HEK293T (cell line): ENCODE data around the gene OR1A2.
"Not testable (repeated sequence)": the region's sequence is repeated elsewhere in the genome, so short reads cannot be mapped to it uniquely, and the experiment has no call there.

Experiments used
- BHLHE40 ChIP-seq: fragments of 450-650 bp; IDR thresholded peaks from 2 replicates; pipeline ENCODE4 v1.6.1; 2016; ENCODE audit warnings: mild to moderate bottlenecking, moderate library complexity, borderline replicate concordance
- FOXK2 ChIP-seq: fragments of 450-650 bp; IDR thresholded peaks from 2 replicates; pipeline ENCODE4 v1.6.1; 2016; ENCODE audit warnings: mild to moderate bottlenecking
- FOXM1 ChIP-seq: fragments of 450-650 bp; IDR thresholded peaks from 2 replicates; pipeline ENCODE4 v1.6.1; 2017; ENCODE audit warnings: mild to moderate bottlenecking, borderline replicate concordance
- HDGF ChIP-seq: fragments of 450-650 bp; IDR thresholded peaks from 2 replicates; pipeline ENCODE4 v1.6.1; 2017; ENCODE audit warnings: antibody characterized with exemption, borderline replicate concordance
- PKNOX1 ChIP-seq: fragments of 450-650 bp; IDR thresholded peaks from 2 replicates; pipeline ENCODE4 v1.6.1; 2016
- TARDBP ChIP-seq: fragments of 450-650 bp; IDR thresholded peaks from 2 replicates; pipeline ENCODE4 v1.6.1; 2016

GRCh38 chr17:3219978-3220377 is 22.7 kb downstream of the OR1A2 start:
- not testable (repeated sequence) for TF ChIP-seq PKNOX1, HDGF, TARDBP, FOXM1, BHLHE40, FOXK2
